Thyroid gland (tissue), 4 donors: ENCODE results near the gene KRTAP2-2.

ENCODE experiments used
- POLR2A ChIP-seq, 2 donors: fragments of 450-650 bp; IDR thresholded peaks; one replicate each; pipeline ENCODE4 v1.6.1; 2017; ENCODE audit warnings: antibody characterized with exemption in 2 of 2, mild to moderate bottlenecking in 2 of 2, moderate library complexity in 1 of 2
- TF ChIP-seq, protein P1 (sequence below), 6 experiments: fragments of 200-600 bp in 3 of 6; fragments of 450-650 bp in 3 of 6; sonication (generic) in 3 of 6; IDR thresholded peaks; one replicate each; pipeline ENCODE4 v1.5.1; 2016 to 2019; ENCODE audit warnings: antibody characterized with exemption in 6 of 6, mild to moderate bottlenecking in 2 of 6, inconsistent platforms in 1 of 6, moderate library complexity in 1 of 6

DNA sequence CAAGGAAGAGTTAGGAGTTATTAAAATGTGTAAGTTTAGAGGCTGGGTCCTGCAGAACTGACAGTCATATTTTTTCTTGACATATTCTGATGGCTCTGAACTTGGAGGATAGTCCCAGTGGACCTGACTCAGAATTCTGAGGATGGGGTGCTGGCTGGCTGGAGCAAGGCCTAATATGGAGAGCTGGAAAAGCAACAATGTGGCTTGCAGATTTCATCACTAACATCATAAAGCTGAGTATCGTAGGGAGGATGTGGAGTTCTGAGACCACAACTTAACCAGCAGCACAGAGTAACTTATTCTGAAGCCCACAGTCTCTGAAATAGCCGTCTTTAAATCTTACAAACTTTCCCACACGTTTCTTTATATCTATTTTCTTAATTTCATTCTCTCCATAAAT, 30.3 kb downstream of the KRTAP2-2 start:
- TF ChIP-seq, protein P1, sequence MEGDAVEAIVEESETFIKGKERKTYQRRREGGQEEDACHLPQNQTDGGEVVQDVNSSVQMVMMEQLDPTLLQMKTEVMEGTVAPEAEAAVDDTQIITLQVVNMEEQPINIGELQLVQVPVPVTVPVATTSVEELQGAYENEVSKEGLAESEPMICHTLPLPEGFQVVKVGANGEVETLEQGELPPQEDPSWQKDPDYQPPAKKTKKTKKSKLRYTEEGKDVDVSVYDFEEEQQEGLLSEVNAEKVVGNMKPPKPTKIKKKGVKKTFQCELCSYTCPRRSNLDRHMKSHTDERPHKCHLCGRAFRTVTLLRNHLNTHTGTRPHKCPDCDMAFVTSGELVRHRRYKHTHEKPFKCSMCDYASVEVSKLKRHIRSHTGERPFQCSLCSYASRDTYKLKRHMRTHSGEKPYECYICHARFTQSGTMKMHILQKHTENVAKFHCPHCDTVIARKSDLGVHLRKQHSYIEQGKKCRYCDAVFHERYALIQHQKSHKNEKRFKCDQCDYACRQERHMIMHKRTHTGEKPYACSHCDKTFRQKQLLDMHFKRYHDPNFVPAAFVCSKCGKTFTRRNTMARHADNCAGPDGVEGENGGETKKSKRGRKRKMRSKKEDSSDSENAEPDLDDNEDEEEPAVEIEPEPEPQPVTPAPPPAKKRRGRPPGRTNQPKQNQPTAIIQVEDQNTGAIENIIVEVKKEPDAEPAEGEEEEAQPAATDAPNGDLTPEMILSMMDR (IDR thresholded peaks at IDR 0.05) = no peak
- TF ChIP-seq POLR2A (IDR thresholded peaks at IDR 0.05) = no peak
